Ishikawa (cell line): ENCODE results near the gene NUP210.
A peak's percentile ranks its signal among the peaks of the same experiment; 100 is the strongest.

Experiments
- CEBPB ChIP-seq: IDR thresholded peaks from 2 replicates; pipeline ENCODE4 v1.6.1; 2012
- CREB1 ChIP-seq: IDR thresholded peaks from 2 replicates; pipeline ENCODE4 v1.6.1; 2012; ENCODE audit warnings: low read depth
- EP300 ChIP-seq: IDR thresholded peaks from 2 replicates; pipeline ENCODE4 v1.6.1; 2012; ENCODE audit warnings: borderline replicate concordance
- FOXM1 ChIP-seq: IDR thresholded peaks from 2 replicates; pipeline ENCODE4 v1.6.1; 2012; ENCODE audit warnings: low read depth, borderline replicate concordance
- NFIC ChIP-seq: IDR thresholded peaks from 2 replicates; pipeline ENCODE4 v1.6.1; 2012
- RAD21 ChIP-seq: IDR thresholded peaks from 2 replicates; pipeline ENCODE4 v1.6.1; 2012; ENCODE audit warnings: low read depth
- TCF12 ChIP-seq: IDR thresholded peaks from 2 replicates; pipeline ENCODE4 v1.6.1; 2012; ENCODE audit warnings: low read depth
- TEAD4 ChIP-seq: IDR thresholded peaks from 2 replicates; pipeline ENCODE4 v1.6.1; 2012
- YY1 ChIP-seq: IDR thresholded peaks from 2 replicates; pipeline ENCODE4 v1.6.1; 2012; ENCODE audit warnings: low read depth
- ZBTB7A ChIP-seq: IDR thresholded peaks from 2 replicates; pipeline ENCODE4 v1.6.1; 2012; ENCODE audit warnings: low read depth
- TF ChIP-seq, protein P1 (sequence below): IDR thresholded peaks from 2 replicates; pipeline ENCODE4 v1.6.1; 2012
- TF ChIP-seq, protein P2 (sequence below): IDR thresholded peaks from 2 replicates; pipeline ENCODE4 v1.6.1; 2012
- TF ChIP-seq, protein P3 (sequence below): IDR thresholded peaks from 2 replicates; pipeline ENCODE4 v1.6.1; 2012; ENCODE audit warnings: low read depth, mild to moderate bottlenecking

Gene NUP210

GRCh38 chr3:13401149-13401548, 19.0 kb downstream of the NUP210 start:
- TF ChIP-seq TCF12 = no peak
- TF ChIP-seq, protein P1, sequence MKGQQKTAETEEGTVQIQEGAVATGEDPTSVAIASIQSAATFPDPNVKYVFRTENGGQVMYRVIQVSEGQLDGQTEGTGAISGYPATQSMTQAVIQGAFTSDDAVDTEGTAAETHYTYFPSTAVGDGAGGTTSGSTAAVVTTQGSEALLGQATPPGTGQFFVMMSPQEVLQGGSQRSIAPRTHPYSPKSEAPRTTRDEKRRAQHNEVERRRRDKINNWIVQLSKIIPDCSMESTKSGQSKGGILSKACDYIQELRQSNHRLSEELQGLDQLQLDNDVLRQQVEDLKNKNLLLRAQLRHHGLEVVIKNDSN = no peak
- TF ChIP-seq NFIC = peak; percentile 82
- no peak for TF ChIP-seq CREB1

- no peak for TF ChIP-seq ZBTB7A
- TF ChIP-seq CREB1 = no peak
- no peak for TF ChIP-seq NFIC
- TF ChIP-seq CEBPB = no peak
- no peak for TF ChIP-seq EP300
- TF ChIP-seq RAD21 = no peak
- TF ChIP-seq FOXM1 = no peak
- no peak for TF ChIP-seq TCF12
Measured at GRCh38 chr3:13400114-13400673, 19.9 kb downstream of the NUP210 start.

DNA sequence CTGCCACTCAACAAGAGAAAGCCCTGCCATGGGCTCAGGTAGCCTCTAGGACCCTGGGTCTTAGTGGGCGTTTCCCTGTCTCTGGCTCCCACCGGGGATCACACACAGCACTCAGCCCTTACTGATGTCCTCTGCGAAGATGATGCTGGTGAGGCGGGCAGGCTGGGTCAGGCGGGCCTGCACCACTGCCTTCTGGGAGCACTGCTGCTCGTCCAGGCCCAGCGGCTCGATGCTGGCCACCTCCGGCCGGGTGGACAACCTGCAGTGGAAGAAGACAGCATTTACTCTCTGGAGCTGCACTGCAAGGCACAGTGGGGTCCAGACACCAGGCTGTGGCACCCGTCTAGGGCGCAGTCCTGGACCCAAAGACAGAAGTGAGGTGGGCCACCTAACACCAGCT, 20.5 kb downstream of the NUP210 start:
- no peak for TF ChIP-seq TEAD4
- TF ChIP-seq, protein P1 = no peak
- TF ChIP-seq, protein P2, sequence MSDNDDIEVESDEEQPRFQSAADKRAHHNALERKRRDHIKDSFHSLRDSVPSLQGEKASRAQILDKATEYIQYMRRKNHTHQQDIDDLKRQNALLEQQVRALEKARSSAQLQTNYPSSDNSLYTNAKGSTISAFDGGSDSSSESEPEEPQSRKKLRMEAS = no peak
- TF ChIP-seq, protein P3, sequence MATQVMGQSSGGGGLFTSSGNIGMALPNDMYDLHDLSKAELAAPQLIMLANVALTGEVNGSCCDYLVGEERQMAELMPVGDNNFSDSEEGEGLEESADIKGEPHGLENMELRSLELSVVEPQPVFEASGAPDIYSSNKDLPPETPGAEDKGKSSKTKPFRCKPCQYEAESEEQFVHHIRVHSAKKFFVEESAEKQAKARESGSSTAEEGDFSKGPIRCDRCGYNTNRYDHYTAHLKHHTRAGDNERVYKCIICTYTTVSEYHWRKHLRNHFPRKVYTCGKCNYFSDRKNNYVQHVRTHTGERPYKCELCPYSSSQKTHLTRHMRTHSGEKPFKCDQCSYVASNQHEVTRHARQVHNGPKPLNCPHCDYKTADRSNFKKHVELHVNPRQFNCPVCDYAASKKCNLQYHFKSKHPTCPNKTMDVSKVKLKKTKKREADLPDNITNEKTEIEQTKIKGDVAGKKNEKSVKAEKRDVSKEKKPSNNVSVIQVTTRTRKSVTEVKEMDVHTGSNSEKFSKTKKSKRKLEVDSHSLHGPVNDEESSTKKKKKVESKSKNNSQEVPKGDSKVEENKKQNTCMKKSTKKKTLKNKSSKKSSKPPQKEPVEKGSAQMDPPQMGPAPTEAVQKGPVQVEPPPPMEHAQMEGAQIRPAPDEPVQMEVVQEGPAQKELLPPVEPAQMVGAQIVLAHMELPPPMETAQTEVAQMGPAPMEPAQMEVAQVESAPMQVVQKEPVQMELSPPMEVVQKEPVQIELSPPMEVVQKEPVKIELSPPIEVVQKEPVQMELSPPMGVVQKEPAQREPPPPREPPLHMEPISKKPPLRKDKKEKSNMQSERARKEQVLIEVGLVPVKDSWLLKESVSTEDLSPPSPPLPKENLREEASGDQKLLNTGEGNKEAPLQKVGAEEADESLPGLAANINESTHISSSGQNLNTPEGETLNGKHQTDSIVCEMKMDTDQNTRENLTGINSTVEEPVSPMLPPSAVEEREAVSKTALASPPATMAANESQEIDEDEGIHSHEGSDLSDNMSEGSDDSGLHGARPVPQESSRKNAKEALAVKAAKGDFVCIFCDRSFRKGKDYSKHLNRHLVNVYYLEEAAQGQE = no peak

GRCh38 chr3:13397316-13397715, 22.8 kb downstream of the NUP210 start:
- TF ChIP-seq CREB1 = no peak
- no peak for TF ChIP-seq TCF12
- no peak for TF ChIP-seq RAD21
- TF ChIP-seq EP300 = no peak

DNA sequence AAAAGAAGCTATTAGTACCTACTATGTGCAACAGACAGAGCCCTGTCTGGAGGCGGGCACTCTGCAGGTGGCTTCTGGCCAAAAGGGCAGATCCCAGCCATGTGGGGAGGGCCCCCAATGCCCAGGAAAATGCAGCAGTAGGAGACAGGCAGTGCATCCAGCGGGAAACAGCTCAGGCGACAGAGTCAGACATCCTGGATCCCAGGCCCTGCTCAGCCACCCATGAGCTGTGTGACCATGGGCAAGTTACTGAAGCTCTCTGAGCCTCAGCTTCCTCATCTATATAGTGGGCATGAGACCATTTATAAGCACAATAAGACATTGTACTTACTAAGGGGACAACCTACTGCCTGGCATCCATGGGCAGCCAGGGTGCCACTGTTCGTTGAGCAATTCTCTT, 25.8 kb downstream of the NUP210 start:
- TF ChIP-seq RAD21 (no peak), FOXM1 (no peak)

DNA sequence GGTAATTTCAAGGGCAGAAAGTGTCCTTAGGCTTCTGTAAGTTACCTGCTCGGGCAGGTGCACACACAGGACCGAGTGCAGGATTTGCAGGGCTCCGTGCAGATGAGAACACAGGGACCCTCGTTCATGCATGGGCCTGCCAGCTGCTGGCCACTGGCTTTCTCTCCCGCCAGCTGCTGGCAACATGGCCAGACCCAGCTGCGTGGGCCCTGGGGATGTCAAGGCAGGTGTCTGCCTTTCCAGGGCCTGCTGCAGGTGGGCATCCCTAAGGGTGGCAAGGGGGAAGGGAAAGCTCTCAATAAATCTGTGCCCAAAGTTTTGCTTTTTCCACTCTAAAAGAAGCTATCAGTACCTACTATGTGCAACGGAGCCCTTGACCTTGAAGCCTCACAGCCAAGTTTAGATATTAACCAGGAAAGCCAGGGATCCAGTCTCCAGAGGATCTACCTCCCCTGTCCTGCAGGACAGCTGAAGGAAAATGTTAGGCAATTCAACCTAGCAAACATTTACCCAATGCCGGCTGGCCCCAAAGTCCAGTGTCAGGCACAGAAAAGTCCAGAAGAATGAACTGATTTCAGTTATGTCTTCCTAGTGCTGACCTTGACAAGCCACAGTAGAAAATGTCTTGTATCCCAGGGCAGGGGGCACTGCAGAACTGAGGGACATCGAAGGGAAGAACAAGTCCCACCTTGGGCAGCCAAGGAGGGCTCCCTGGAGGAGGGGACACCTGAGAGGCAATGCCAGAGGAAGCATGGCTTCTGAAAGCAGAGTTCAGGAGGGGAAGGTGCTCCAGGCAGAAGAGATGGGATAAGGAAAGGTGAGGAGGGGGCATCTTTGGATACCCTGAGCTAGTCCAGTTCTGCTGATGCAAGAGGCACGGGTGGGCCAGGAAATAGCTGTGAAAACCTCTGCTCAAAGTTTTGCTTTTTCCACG, 26.4 kb downstream of the NUP210 start:
- TF ChIP-seq, protein P2 = no peak
- TF ChIP-seq ZBTB7A = no peak
- TF ChIP-seq FOXM1 = no peak
- TF ChIP-seq, protein P1 = no peak
- TF ChIP-seq NFIC = no peak

DNA sequence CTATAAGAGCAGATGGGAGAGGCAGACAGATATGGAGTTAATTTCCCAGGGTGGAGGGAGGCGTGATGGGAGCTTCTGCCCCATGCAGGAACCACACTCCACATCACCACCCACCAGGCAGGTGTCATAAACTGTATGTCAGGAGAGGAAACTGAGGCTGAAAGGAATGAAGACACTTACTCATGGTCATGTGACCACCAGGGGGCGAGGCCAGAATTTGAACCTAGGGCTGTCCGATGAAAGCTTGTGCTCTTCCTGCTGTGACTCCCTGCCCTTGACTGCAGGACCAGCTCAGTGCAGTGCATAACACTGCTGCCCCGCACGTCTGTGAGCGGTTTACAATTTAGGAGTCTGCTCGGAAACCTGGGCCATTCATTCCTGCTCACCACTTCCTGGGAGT, 28.8 kb downstream of the NUP210 start:
- TF ChIP-seq RAD21 (no peak), YY1 (no peak)
- TF ChIP-seq, protein P3 = no peak
